GM12872 (cell line): ENCODE results near the gene WARS2.

Experiments used
- CTCF ChIP-seq: IDR thresholded peaks from 3 replicates; pipeline ENCODE4 v1.5.1; 2011; ENCODE audit warnings: low read depth, mild to moderate bottlenecking, low read length, moderate library complexity; ENCODE audit not compliant: insufficient read depth

Gene WARS2

GRCh38 chr1:119163396-119163795 lies 22.9 kb upstream of the WARS2 start:
- no peak for TF ChIP-seq CTCF

GRCh38 chr1:119160866-119161265 lies 20.4 kb upstream of the WARS2 start:
- TF ChIP-seq CTCF = no peak

- TF ChIP-seq CTCF = no peak
Measured at GRCh38 chr1:119160409-119160808, 20.0 kb upstream of the WARS2 start.

GRCh38 chr1:119159966-119160365 lies 19.5 kb upstream of the WARS2 start:
- no peak for TF ChIP-seq CTCF

- no peak for TF ChIP-seq CTCF
Measured at GRCh38 chr1:119159111-119159510, 18.7 kb upstream of the WARS2 start.

GRCh38 chr1:119150150-119150549 lies 9.7 kb upstream of the WARS2 start:
- TF ChIP-seq CTCF = no peak

- no peak for TF ChIP-seq CTCF
Measured at GRCh38 chr1:119147661-119148090, 7.2 kb upstream of the WARS2 start.

- no peak for TF ChIP-seq CTCF
Measured at GRCh38 chr1:119146466-119146865, 6.0 kb upstream of the WARS2 start.
